ENCODE data around the gene SPDEF. TPM values are rescaled to one million over a fixed set of nuclear protein-coding genes. Genes with fewer than 3 reads are reported as not detected.

SPDEF gene
- total RNA-seq, 1 experiment from 2014 or later, result 0.77 TPM

GRCh38 chr6:34536959-34537848 lies 18.9 kb downstream of the SPDEF start:
- POLR2A ChIA-PET, result no interaction called here
- Histone ChIP-seq H3K4me1 (no peaks in the 10 kb centered on the region), H3K4me3 (ENCODE audit: low read depth, low read length) (no peak overlapping the region), H3K9me3 (no peaks in the 10 kb centered on the region), H3K27me3 (replicated peaks; ENCODE audit: control insufficient read depth, insufficient read depth, low read length) (no peaks in the 10 kb centered on the region), H3K36me3 (ENCODE audit: control insufficient read depth, insufficient read depth, low read length) (no peaks in the 10 kb centered on the region)
- Mint-ChIP-seq H3K9me3 (ENCODE audit: unreplicated experiment) (no peaks in the 10 kb centered on the region), H3K4me1 (ENCODE audit: low read depth, unreplicated experiment) (no peaks in the 10 kb centered on the region), H3K27me3 (ENCODE audit: insufficient read depth, unreplicated experiment) (no peaks in the 10 kb centered on the region), H3K4me3 (ENCODE audit: unreplicated experiment) (no peak overlapping the region), H3K36me3 (ENCODE audit: insufficient read depth, unreplicated experiment) (no peaks in the 10 kb centered on the region), H3K27ac (ENCODE audit: unreplicated experiment) (no peak overlapping the region)
- BruUV-seq (replicated peaks), result no TSS peak
- intact Hi-C loops (cut with micrococcal nuclease; ENCODE audit: unreplicated experiment), result no loop called here
- DNase-seq, result no peak
- TF ChIP-seq, protein P1, sequence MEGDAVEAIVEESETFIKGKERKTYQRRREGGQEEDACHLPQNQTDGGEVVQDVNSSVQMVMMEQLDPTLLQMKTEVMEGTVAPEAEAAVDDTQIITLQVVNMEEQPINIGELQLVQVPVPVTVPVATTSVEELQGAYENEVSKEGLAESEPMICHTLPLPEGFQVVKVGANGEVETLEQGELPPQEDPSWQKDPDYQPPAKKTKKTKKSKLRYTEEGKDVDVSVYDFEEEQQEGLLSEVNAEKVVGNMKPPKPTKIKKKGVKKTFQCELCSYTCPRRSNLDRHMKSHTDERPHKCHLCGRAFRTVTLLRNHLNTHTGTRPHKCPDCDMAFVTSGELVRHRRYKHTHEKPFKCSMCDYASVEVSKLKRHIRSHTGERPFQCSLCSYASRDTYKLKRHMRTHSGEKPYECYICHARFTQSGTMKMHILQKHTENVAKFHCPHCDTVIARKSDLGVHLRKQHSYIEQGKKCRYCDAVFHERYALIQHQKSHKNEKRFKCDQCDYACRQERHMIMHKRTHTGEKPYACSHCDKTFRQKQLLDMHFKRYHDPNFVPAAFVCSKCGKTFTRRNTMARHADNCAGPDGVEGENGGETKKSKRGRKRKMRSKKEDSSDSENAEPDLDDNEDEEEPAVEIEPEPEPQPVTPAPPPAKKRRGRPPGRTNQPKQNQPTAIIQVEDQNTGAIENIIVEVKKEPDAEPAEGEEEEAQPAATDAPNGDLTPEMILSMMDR (IDR thresholded peaks at IDR 0.05; ENCODE audit: insufficient read depth in 1 of 2, low read depth in 1 of 2, low read length in 1 of 2, severe bottlenecking in 1 of 2, unreplicated experiment in 1 of 2), result no peak
- CTCF ChIA-PET, result no interaction called here

DNA sequence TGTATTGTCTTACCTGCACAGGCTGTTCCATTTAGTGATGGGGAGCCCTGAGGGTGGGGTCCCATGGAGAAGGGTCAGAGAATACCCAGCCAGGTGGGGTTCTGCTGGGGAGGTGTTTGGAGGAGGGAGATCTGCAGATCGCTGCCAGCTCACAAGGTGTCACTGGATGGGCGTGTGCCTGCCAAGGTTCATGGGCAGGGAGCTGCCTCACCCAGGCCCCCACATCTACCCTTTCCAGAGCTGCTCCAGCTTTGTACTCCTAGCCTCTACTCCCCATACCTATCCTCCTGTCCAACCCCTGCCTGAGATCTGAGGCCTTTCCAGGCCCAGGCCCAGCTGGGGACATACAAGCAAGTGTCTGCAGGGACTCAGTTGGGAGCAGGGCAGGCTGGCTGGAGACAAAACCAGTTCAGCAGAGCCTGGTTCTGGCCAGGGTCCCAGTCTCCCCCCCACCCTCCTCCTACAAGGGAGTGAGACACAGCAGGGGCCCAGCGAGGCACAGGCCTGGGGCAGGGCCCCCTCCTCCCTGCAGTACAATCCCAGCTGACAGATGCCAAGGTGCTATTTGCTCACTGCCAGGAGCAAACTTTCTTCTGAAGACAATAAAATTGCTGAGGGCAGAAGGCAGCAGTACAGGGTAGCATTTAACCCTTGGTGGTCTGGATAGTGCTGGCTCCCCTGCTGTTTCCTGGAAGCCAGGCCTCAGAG lies 19.7 kb downstream of the SPDEF start:
- H3K27ac Mint-ChIP-seq (ENCODE audit: unreplicated experiment), result no peak overlapping the region
- no peaks in the 10 kb centered on the region for H3K4me1 ChIP-seq
- DNase-seq, result no peak

DNA sequence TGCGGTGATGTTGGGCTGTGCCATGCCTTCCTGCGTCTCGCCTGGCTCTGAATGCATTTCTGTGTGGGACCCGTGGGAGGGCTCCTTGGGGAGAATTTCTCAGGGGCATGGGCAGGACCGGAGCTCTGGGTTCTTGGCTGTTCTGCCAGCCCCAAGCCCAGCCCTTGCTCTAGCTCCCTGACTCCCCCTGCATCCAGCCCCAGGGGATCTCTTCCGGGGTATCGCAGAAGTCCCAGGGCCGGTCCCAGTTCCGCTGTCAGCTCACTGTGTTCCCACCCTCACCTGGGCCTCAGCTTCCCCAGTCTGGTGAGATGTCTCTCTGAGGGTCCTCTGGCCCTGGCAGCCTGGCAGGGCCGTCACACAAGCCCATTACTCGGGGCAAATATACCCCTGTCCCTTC lies 20.5 kb downstream of the SPDEF start:
- no peak for DNase-seq
- Mint-ChIP-seq H3K4me3 (ENCODE audit: unreplicated experiment) (no peak overlapping the region), H3K27me3 (ENCODE audit: insufficient read depth, unreplicated experiment) (no peaks in the 10 kb centered on the region), H3K27ac (ENCODE audit: unreplicated experiment) (no peak overlapping the region), H3K36me3 (ENCODE audit: insufficient read depth, unreplicated experiment) (no peaks in the 10 kb centered on the region), H3K4me1 (ENCODE audit: low read depth, unreplicated experiment) (no peaks in the 10 kb centered on the region), H3K9me3 (ENCODE audit: unreplicated experiment) (no peaks in the 10 kb centered on the region)
- CTCF ChIA-PET, result no interaction called here
- TF ChIP-seq, protein P1 (IDR thresholded peaks at IDR 0.05; ENCODE audit: insufficient read depth in 1 of 2, low read depth in 1 of 2, low read length in 1 of 2, severe bottlenecking in 1 of 2, unreplicated experiment in 1 of 2), result no peak
- no TSS peak for BruUV-seq (replicated peaks)
- no peaks in the 10 kb centered on the region for H3K36me3 ChIP-seq (ENCODE audit: control insufficient read depth, insufficient read depth, low read length)
- H3K9me3 ChIP-seq, result no peaks in the 10 kb centered on the region
- intact Hi-C loops (cut with micrococcal nuclease; ENCODE audit: unreplicated experiment), result no loop called here
- no peaks in the 10 kb centered on the region for H3K27me3 ChIP-seq (replicated peaks; ENCODE audit: control insufficient read depth, insufficient read depth, low read length)
- POLR2A ChIA-PET, result no interaction called here
- no peak overlapping the region for H3K4me3 ChIP-seq (ENCODE audit: low read depth, low read length)
- H3K4me1 ChIP-seq, result no peaks in the 10 kb centered on the region

More for the DNA sequence above, 19.7 kb downstream of the SPDEF start:
- Mint-ChIP-seq H3K4me1 (ENCODE audit: low read depth, unreplicated experiment) (no peaks in the 10 kb centered on the region), H3K9me3 (ENCODE audit: unreplicated experiment) (no peaks in the 10 kb centered on the region), H3K36me3 (ENCODE audit: insufficient read depth, unreplicated experiment) (no peaks in the 10 kb centered on the region), H3K27me3 (ENCODE audit: insufficient read depth, unreplicated experiment) (no peaks in the 10 kb centered on the region), H3K4me3 (ENCODE audit: unreplicated experiment) (no peak overlapping the region)
- no TSS peak for BruUV-seq (replicated peaks)
- Histone ChIP-seq H3K4me3 (ENCODE audit: low read depth, low read length) (no peak overlapping the region), H3K9me3 (no peaks in the 10 kb centered on the region), H3K36me3 (ENCODE audit: control insufficient read depth, insufficient read depth, low read length) (no peaks in the 10 kb centered on the region), H3K27me3 (replicated peaks; ENCODE audit: control insufficient read depth, insufficient read depth, low read length) (no peaks in the 10 kb centered on the region)
- ChIA-PET POLR2A (no interaction called here), CTCF (no interaction called here)
- TF ChIP-seq, protein P1 (IDR thresholded peaks at IDR 0.05; ENCODE audit: insufficient read depth in 1 of 2, low read depth in 1 of 2, low read length in 1 of 2, severe bottlenecking in 1 of 2, unreplicated experiment in 1 of 2), result no peak
- intact Hi-C loops (cut with micrococcal nuclease; ENCODE audit: unreplicated experiment), result no loop called here

All from Caco-2 (cell line).